Keratinocyte (primary cell): ENCODE results near the gene ADPRS. TPM values are rescaled to one million over a fixed set of nuclear protein-coding genes. Genes with fewer than 3 reads are reported as not detected.
A peak's percentile ranks its signal among the peaks of the same experiment; 100 is the strongest.

Source experiments
- DNase-seq: peaks from one replicate; pipeline ENCODE4 v3.0.0-alpha.2; 2011; ENCODE audit warnings: low read depth, missing footprints, low spot score
- FAIRE-seq: peaks from 2 replicates; lab custom pipeline; 2011; peaks lifted over from hg19 to GRCh38; lab: Jason Lieb, UNC
- H2AFZ ChIP-seq: 2 replicates; pipeline ENCODE4 v1.6.0; 2012; ENCODE audit warnings: low read length, control low read depth, inconsistent platforms; ENCODE audit not compliant: control insufficient read depth
- H3K27ac ChIP-seq: 2 replicates; pipeline ENCODE4 v1.5.1; 2011; ENCODE audit warnings: low read length; ENCODE audit not compliant: control insufficient read depth, insufficient read depth
- H3K27me3 ChIP-seq: 3 replicates; pipeline ENCODE4 v1.6.0; 2011; ENCODE audit warnings: low read length; ENCODE audit not compliant: control insufficient read depth, insufficient read depth; ENCODE audit errors: extremely low read depth
- H3K36me3 ChIP-seq, 2 experiments: 2 replicates in 1 of 2; 3 replicates in 1 of 2; pipeline ENCODE4 v1.5.1; 2011; ENCODE audit warnings: low read length in 2 of 2, mild to moderate bottlenecking in 1 of 2; ENCODE audit not compliant: control insufficient read depth in 2 of 2, insufficient read depth in 2 of 2; ENCODE audit errors: extremely low read depth in 1 of 2
- H3K4me1 ChIP-seq: 3 replicates; pipeline ENCODE4 v1.5.1; 2011; ENCODE audit warnings: low read length; ENCODE audit not compliant: control insufficient read depth, insufficient read depth; ENCODE audit errors: extremely low read depth
- H3K4me2 ChIP-seq: 3 replicates; pipeline ENCODE4 v1.6.0; 2011; ENCODE audit warnings: low read depth, low read length; ENCODE audit not compliant: control insufficient read depth, insufficient read depth; ENCODE audit errors: extremely low read depth
- H3K4me3 ChIP-seq, 3 experiments: fragments of 200-600 bp in 1 of 3; sonication (generic) in 1 of 3; 2 replicates in 2 of 3; 3 replicates in 1 of 3; pipeline ENCODE4 v1.5.1; 2011 to 2016; ENCODE audit warnings: low read length in 3 of 3, mild to moderate bottlenecking in 3 of 3, control low read depth in 2 of 3, inconsistent platforms in 1 of 3, low read depth in 1 of 3, mixed read lengths in 1 of 3, mixed run types in 1 of 3, moderate library complexity in 1 of 3; ENCODE audit not compliant: control insufficient read depth in 2 of 3, insufficient read depth in 2 of 3; ENCODE audit errors: extremely low read depth in 1 of 3
- H3K79me2 ChIP-seq: 2 replicates; pipeline ENCODE4 v1.6.0; 2012; ENCODE audit warnings: low read length; ENCODE audit not compliant: control insufficient read depth, insufficient read depth
- H3K9ac ChIP-seq: 3 replicates; pipeline ENCODE4 v1.6.0; 2011; ENCODE audit warnings: low read length; ENCODE audit not compliant: control insufficient read depth, insufficient read depth; ENCODE audit errors: extremely low read depth
- H3K9me1 ChIP-seq: 3 replicates; pipeline ENCODE4 v1.6.0; 2011; ENCODE audit warnings: low read length; ENCODE audit not compliant: control insufficient read depth, insufficient read depth; ENCODE audit errors: extremely low read depth
- H3K9me3 ChIP-seq: 2 replicates; pipeline ENCODE4 v1.5.1; 2012; ENCODE audit warnings: low read depth, low read length; ENCODE audit not compliant: control insufficient read depth
- H4K20me1 ChIP-seq: 3 replicates; pipeline ENCODE4 v1.6.0; 2011; ENCODE audit warnings: low read length; ENCODE audit not compliant: control insufficient read depth, insufficient read depth; ENCODE audit errors: extremely low read depth
- CTCF ChIP-seq, 3 experiments: IDR thresholded peaks in 1 of 3; conservative IDR thresholded peaks in 1 of 3; optimal IDR thresholded peaks in 1 of 3; 2 replicates in 2 of 3; 3 replicates in 1 of 3; pipeline versions ENCODE3 to v1.5.1; 2011; ENCODE audit warnings: low read length in 3 of 3, mild to moderate bottlenecking in 3 of 3, moderate library complexity in 2 of 3, control low read depth in 1 of 3, inconsistent platforms in 1 of 3; ENCODE audit not compliant: insufficient read depth in 2 of 3; ENCODE audit errors: extremely low read depth in 1 of 3
- EZH2 ChIP-seq: IDR thresholded peaks from one replicate; pipeline ENCODE4 v1.6.1; 2012; ENCODE audit warnings: inconsistent platforms, mild to moderate bottlenecking, low read length, moderate library complexity
- dilution Hi-C: fragments of 300-500 bp; cut with MboI; formaldehyde crosslinking; loops from one replicate; pipeline ENCODE4 v1.7.0; 2020; ENCODE audit warnings: low sequenced_read_pairs; ENCODE audit not compliant: extremely low pct_ligation_motif_present
- polyA plus RNA-seq, 5 experiments: library from polyadenylated mRNA; depleted of rRNA in 3 of 5; stranded (reverse) in 3 of 5; stranded (forward) in 1 of 5; unstranded in 1 of 5; fragments of >200 nt; gene quantifications; 1 replicate in 1 of 5; 2 replicates in 3 of 5; 3 replicates in 1 of 5; pipeline versions ENCODE4 v1.2.1 to v1.2.3, GENCODE V29; 2011 to 2012; ENCODE audit warnings: missing spikeins in 2 of 5, low read depth in 1 of 5, low replicate concordance in 1 of 5

ADPRS gene
- polyA plus RNA-seq, 1 donor (not counting 4 experiments of a cell fraction or from before 2014, with no cell fraction given): 33.1 TPM

GRCh38 chr1:36137226-36137625 lies 48.5 kb downstream of the ADPRS start:
- Histone ChIP-seq H3K79me2 (peaks cover 28% of the 10 kb centered on the region), H3K9me3 (no peaks in the 10 kb centered on the region), H3K4me2 (no peak overlapping the region), H3K36me3 (peaks cover 11 to 35% of the 10 kb centered on the region in 2 experiments), H3K27me3 (no peaks in the 10 kb centered on the region), H3K4me3 (no peak overlapping the region), H4K20me1 (peaks cover 3% of the 10 kb centered on the region), H3K9ac (no peak overlapping the region), H3K9me1 (peaks cover 3% of the 10 kb centered on the region), H3K27ac (peak overlapping the region; percentile 98), H2AFZ (no peak overlapping the region), H3K4me1 (peaks cover 52% of the 10 kb centered on the region)
- dilution Hi-C loops: no loop called here
- FAIRE-seq: no peak
- TF ChIP-seq CTCF (optimal IDR thresholded peaks at IDR 0.05 in 1 of 3, IDR thresholded peaks at IDR 0.05 in 1 of 3, conservative IDR thresholded peaks at IDR 0.05 in 1 of 3; ENCODE audit: extremely low read depth in 1 of 3, insufficient read depth in 2 of 3, low read length in 3 of 3): no peak
- no peak for TF ChIP-seq EZH2
- DNase-seq: no peak

GRCh38 chr1:36137776-36138175 lies 49.1 kb downstream of the ADPRS start:
- Histone ChIP-seq H3K4me1 (peaks cover 52% of the 10 kb centered on the region), H3K27me3 (no peaks in the 10 kb centered on the region), H3K9me3 (no peaks in the 10 kb centered on the region), H2AFZ (no peak overlapping the region), H3K79me2 (peaks cover 33% of the 10 kb centered on the region), H3K4me3 (no peak overlapping the region), H3K4me2 (no peak overlapping the region), H3K9me1 (peaks cover 3% of the 10 kb centered on the region), H3K36me3 (peaks cover 11 to 35% of the 10 kb centered on the region in 2 experiments), H3K27ac (no peak overlapping the region), H4K20me1 (peaks cover 3% of the 10 kb centered on the region), H3K9ac (no peak overlapping the region)
- TF ChIP-seq EZH2 (no peak), CTCF (optimal IDR thresholded peaks at IDR 0.05 in 1 of 3, IDR thresholded peaks at IDR 0.05 in 1 of 3, conservative IDR thresholded peaks at IDR 0.05 in 1 of 3; ENCODE audit: extremely low read depth in 1 of 3, insufficient read depth in 2 of 3, low read length in 3 of 3) (no peak)
- dilution Hi-C loops: no loop called here
- FAIRE-seq (no peak), DNase-seq (no peak)
